ENCODE results near the gene MYO5B. TPM values are rescaled to one million over a fixed set of nuclear protein-coding genes. Genes with fewer than 3 reads are reported as not detected.

The MYO5B gene
- total and polyA plus RNA-seq, 2 of the 4 experiments (the other 2 are of a cell fraction), result 0.24 to 0.54 TPM

GRCh38 chr18:49976795-49977560 is 218.0 kb downstream of the MYO5B start:
- Histone ChIP-seq H3K18ac (ENCODE audit: low read depth, low read length) (no peak overlapping the region), H3K79me1 (ENCODE audit: low read depth in 1 of 2, low read length in 2 of 2) (no peaks in the 10 kb centered on the region), H3K4me1 (ENCODE audit: control insufficient read depth, insufficient read depth, low read length) (no peaks in the 10 kb centered on the region), H2BK5ac (ENCODE audit: low read depth, low read length, poor library complexity, severe bottlenecking) (no peak overlapping the region), H4K91ac (ENCODE audit: insufficient read depth, low read depth, low read length) (no peak overlapping the region), H3K9ac (ENCODE audit: low read depth, low read length) (no peak overlapping the region), H3K9me1 (ENCODE audit: insufficient read depth, low read length) (no peaks in the 10 kb centered on the region), H4K20me1 (ENCODE audit: insufficient read depth, low read length) (no peaks in the 10 kb centered on the region), H3K4me3 (ENCODE audit: insufficient read depth, low read depth, low read length) (no peak overlapping the region), H2AK5ac (ENCODE audit: low read depth, low read length) (no peak overlapping the region), H3K23ac (ENCODE audit: low read depth, low read length) (no peak overlapping the region), H3K4ac (ENCODE audit: low read depth, low read length) (no peak overlapping the region), H2BK15ac (ENCODE audit: low read depth, low read length) (no peak overlapping the region), H4K5ac (ENCODE audit: low read depth, low read length) (no peak overlapping the region), H3K4me2 (ENCODE audit: low read depth, low read length) (no peak overlapping the region), H2AFZ (replicated peaks; ENCODE audit: low read length, poor library complexity) (no peak overlapping the region), H3K56ac (ENCODE audit: extremely low read depth, insufficient read depth, low read length) (no peak overlapping the region), H3K9me3 (ENCODE audit: control insufficient read depth, insufficient read depth, low read length) (no peaks in the 10 kb centered on the region), H3K27me3 (ENCODE audit: control insufficient read depth, insufficient read depth, low read length) (peaks cover 2% of the 10 kb centered on the region; the same call in 1 of the 2 replicates), H3K14ac (replicated peaks; ENCODE audit: low read depth, low read length) (no peak overlapping the region), H2BK20ac (ENCODE audit: low read depth, low read length) (no peak overlapping the region), H2AK9ac (replicated peaks; ENCODE audit: low read depth, low read length, poor library complexity) (no peak overlapping the region), H2BK120ac (ENCODE audit: low read depth, low read length) (no peak overlapping the region), H4K8ac (ENCODE audit: low read depth in 2 of 2, low read length in 2 of 2) (no peak overlapping the region), H3K27ac (ENCODE audit: insufficient read depth, low read length) (no peak overlapping the region), H3K36me3 (ENCODE audit: control insufficient read depth, insufficient read depth, low read length) (no peaks in the 10 kb centered on the region)
- no peak for TF ChIP-seq RAD21 (IDR thresholded peaks at IDR 0.05; ENCODE audit: low read length)
- no peak for TF ChIP-seq MAZ (IDR thresholded peaks at IDR 0.05; ENCODE audit: borderline replicate concordance, low read depth, low read length)
- TF ChIP-seq CHD1 (IDR thresholded peaks at IDR 0.05; ENCODE audit: low read depth, low read length), result no peak
- TF ChIP-seq USF2 (IDR thresholded peaks at IDR 0.05; ENCODE audit: low read depth, low read length), result no peak
- no peak for TF ChIP-seq CEBPB (IDR thresholded peaks at IDR 0.05; ENCODE audit: low read depth, low read length)
- TF ChIP-seq MAFK (IDR thresholded peaks at IDR 0.05; ENCODE audit: low read depth, low read length), result no peak
- no peak for TF ChIP-seq RFX5 (IDR thresholded peaks at IDR 0.05; ENCODE audit: low read depth, low read length)
- TF ChIP-seq NFE2L2 (IDR thresholded peaks at IDR 0.05; ENCODE audit: low read depth, low read length), result no peak
- no peak for TF ChIP-seq RCOR1 (IDR thresholded peaks at IDR 0.05; ENCODE audit: insufficient replicate concordance, low read length)
- TF ChIP-seq ELK1 (IDR thresholded peaks at IDR 0.05; ENCODE audit: borderline replicate concordance, low read depth, low read length), result no peak
- TF ChIP-seq CTCF (conservative IDR thresholded peaks at IDR 0.05; ENCODE audit: low read depth, low read length), result no peak
- no peak for TF ChIP-seq SMC3 (IDR thresholded peaks at IDR 0.05; ENCODE audit: low read depth, low read length)
- DNase-seq (no peak), ATAC-seq (ENCODE audit: low read depth) (no peak)
- CTCF ChIA-PET, result no interaction called here
- intact Hi-C loops (cut with micrococcal nuclease) (no loop called here), dilution Hi-C loops (cut with HindIII; ENCODE audit: low sequenced_read_pairs, unreplicated experiment) (no loop called here), in situ Hi-C loops (cut with MboI; ENCODE audit: low sequenced_read_pairs) (no loop called here)
- BruUV-seq (replicated peaks), result no TSS peak
- WGBS, 2 experiments (ENCODE audit: extremely low coverage in 2 of 2, insufficient read length in 1 of 2), result 42% methylated on average over 6 of the region's 15 CpGs; no CpG with 5 or more reads in 1 of the 2 experiments
- POLR2A ChIA-PET (ENCODE audit: unreplicated experiment), result no interaction called here

All from IMR-90 (cell line).